GM18868 (cell line): ENCODE measurements around the gene PPP1R3C.
A peak's percentile ranks its signal among the peaks of the same experiment; 100 is the strongest.

Experiments used
- ATAC-seq: cut with Tn5 transposase; IDR thresholded peaks from one replicate; pipeline ENCODE4 v1.9.1; 2021; ENCODE audit warnings: mild to moderate bottlenecking, moderate library complexity; ENCODE audit not compliant: unreplicated experiment

PPP1R3C gene

GRCh38 chr10:91632671-91633550 lies at the start of gene PPP1R3C:
Gene PPP1R3C (minus strand): TSS chr10:91633071. CDS start chr10:91632969, 102 bp downstream.
- peak; percentile 67 for ATAC-seq

- ATAC-seq, result no peak
Observed at GRCh38 chr10:91681361-91682276, 48.7 kb upstream of the PPP1R3C start.

- ATAC-seq, result no peak
Observed at GRCh38 chr10:91680487-91680886, 47.6 kb upstream of the PPP1R3C start.

- no peak for ATAC-seq
Observed at GRCh38 chr10:91679296-91679695, 46.4 kb upstream of the PPP1R3C start.

GRCh38 chr10:91677911-91678310 lies 45.0 kb upstream of the PPP1R3C start:
- ATAC-seq, result no peak

- ATAC-seq, result no peak
Observed at GRCh38 chr10:91672021-91672608, 39.2 kb upstream of the PPP1R3C start.

GRCh38 chr10:91668913-91669312 lies 36.0 kb upstream of the PPP1R3C start:
- no peak for ATAC-seq

- ATAC-seq, result no peak
Observed at GRCh38 chr10:91665842-91666241, 33.0 kb upstream of the PPP1R3C start.

GRCh38 chr10:91664426-91664825 lies 31.6 kb upstream of the PPP1R3C start:
- ATAC-seq, result no peak

GRCh38 chr10:91662993-91663392 lies 30.1 kb upstream of the PPP1R3C start:
- no peak for ATAC-seq

- ATAC-seq, result no peak
Observed at GRCh38 chr10:91653219-91653870, 20.5 kb upstream of the PPP1R3C start.

- no peak for ATAC-seq
Observed at GRCh38 chr10:91652364-91652763, 19.5 kb upstream of the PPP1R3C start.

GRCh38 chr10:91643700-91644099 lies 10.8 kb upstream of the PPP1R3C start:
- ATAC-seq, result no peak

GRCh38 chr10:91642831-91643692 lies 10.2 kb upstream of the PPP1R3C start:
- ATAC-seq, result no peak

- no peak for ATAC-seq
Observed at GRCh38 chr10:91636892-91637291, 4.0 kb upstream of the PPP1R3C start.

- ATAC-seq, result peak; percentile 64
Observed at GRCh38 chr10:91635401-91636400, 2.8 kb upstream of the PPP1R3C start.

- peak; percentile 14 for ATAC-seq
Observed at GRCh38 chr10:91634898-91635297, 2.0 kb upstream of the PPP1R3C start.

- no peak for ATAC-seq
Observed at GRCh38 chr10:91634246-91634645, 1.4 kb upstream of the PPP1R3C start.

GRCh38 chr10:91630625-91631024 lies 2.2 kb downstream of the PPP1R3C start:
- no peak for ATAC-seq
